Liver (tissue), 9 donors: ENCODE data around the gene LAMTOR5. TPM values are rescaled to one million over a fixed set of nuclear protein-coding genes. Genes with fewer than 3 reads are reported as not detected.

ENCODE experiments used
- DNase-seq: peaks from one replicate; pipeline ENCODE4 v3.0.0-alpha.2; 2017; ENCODE audit warnings: low spot score
- H3K27ac ChIP-seq, 2 donors: one replicate each; pipeline ENCODE4 v1.7.0; 2013; ENCODE audit warnings: inconsistent platforms in 2 of 2, low read length in 2 of 2, control low read depth in 1 of 2, low read depth in 1 of 2, mild to moderate bottlenecking in 1 of 2
- H3K27me3 ChIP-seq, 4 donors: one replicate each; pipeline versions ENCODE4 v1.6.1 to v1.7.0; 2013; ENCODE audit warnings: low read length in 3 of 4, inconsistent platforms in 1 of 4, mild to moderate bottlenecking in 1 of 4, moderate library complexity in 1 of 4; ENCODE audit not compliant: control insufficient read depth in 4 of 4, insufficient read depth in 4 of 4
- H3K36me3 ChIP-seq, 4 donors: one replicate each; pipeline versions ENCODE4 v1.6.1 to v1.7.0; 2013; ENCODE audit warnings: low read length in 3 of 4, mild to moderate bottlenecking in 3 of 4, low read depth in 1 of 4, moderate library complexity in 1 of 4; ENCODE audit not compliant: control insufficient read depth in 4 of 4, insufficient read depth in 3 of 4
- H3K4me1 ChIP-seq, 4 donors: one replicate each; pipeline versions ENCODE4 v1.6.1 to v1.7.0; 2013; ENCODE audit warnings: low read length in 3 of 4, mild to moderate bottlenecking in 3 of 4, moderate library complexity in 1 of 4; ENCODE audit not compliant: control insufficient read depth in 4 of 4, insufficient read depth in 4 of 4
- H3K4me3 ChIP-seq, 3 donors: one replicate each; pipeline versions ENCODE4 v1.6.1 to v1.7.0; 2013; ENCODE audit warnings: low read length in 3 of 3, control low read depth in 1 of 3, low read depth in 1 of 3, mild to moderate bottlenecking in 1 of 3
- H3K9ac ChIP-seq, 2 donors: one replicate each; pipeline ENCODE4 v1.7.0; 2013; ENCODE audit warnings: low read length in 2 of 2, mild to moderate bottlenecking in 2 of 2, moderate library complexity in 2 of 2, control low read depth in 1 of 2, low read depth in 1 of 2
- H3K9me3 ChIP-seq, 4 donors: one replicate each; pipeline versions ENCODE4 v1.6.1 to v1.7.0; 2013; ENCODE audit warnings: low read length in 3 of 4; ENCODE audit not compliant: control insufficient read depth in 4 of 4
- EGR1 ChIP-seq, 2 donors: IDR thresholded peaks; 2 replicates each; pipeline ENCODE4 v1.6.1; 2016 to 2018; ENCODE audit warnings: antibody characterized with exemption in 2 of 2, low read depth in 2 of 2
- FOXA1 ChIP-seq: IDR thresholded peaks from 2 replicates; pipeline ENCODE4 v1.6.1; 2016; ENCODE audit warnings: antibody characterized with exemption
- GABPA ChIP-seq, 2 donors: IDR thresholded peaks in 1 of 2; conservative IDR thresholded peaks in 1 of 2; 2 replicates each; pipeline ENCODE4 v1.6.1; 2016; ENCODE audit warnings: antibody characterized with exemption in 2 of 2, mild to moderate bottlenecking in 1 of 2, moderate library complexity in 1 of 2
- HNF4A ChIP-seq, 2 donors: conservative IDR thresholded peaks; 2 replicates each; pipeline ENCODE4 v1.6.1; 2016; ENCODE audit warnings: antibody characterized with exemption in 2 of 2, mild to moderate bottlenecking in 2 of 2
- HNF4G ChIP-seq: IDR thresholded peaks from 2 replicates; pipeline ENCODE4 v1.6.1; 2016; ENCODE audit warnings: antibody characterized with exemption
- JUND ChIP-seq, 2 donors: IDR thresholded peaks; 2 replicates each; pipeline ENCODE4 v1.6.1; 2016; ENCODE audit warnings: antibody characterized with exemption in 2 of 2
- RAD21 ChIP-seq, 2 donors: IDR thresholded peaks; 2 replicates each; pipeline ENCODE4 v1.6.1; 2016; ENCODE audit warnings: antibody characterized with exemption in 2 of 2, mild to moderate bottlenecking in 2 of 2
- RXRA ChIP-seq, 2 donors: IDR thresholded peaks; 2 replicates each; pipeline ENCODE4 v1.6.1; 2017 to 2018; ENCODE audit warnings: antibody characterized with exemption in 2 of 2, mild to moderate bottlenecking in 1 of 2
- SP1 ChIP-seq: IDR thresholded peaks from 2 replicates; pipeline ENCODE4 v1.6.1; 2018; ENCODE audit warnings: antibody characterized with exemption, mild to moderate bottlenecking
- TAF1 ChIP-seq: conservative IDR thresholded peaks from 2 replicates; pipeline ENCODE4 v1.6.1; 2016; ENCODE audit warnings: antibody characterized with exemption, mild to moderate bottlenecking
- YY1 ChIP-seq: IDR thresholded peaks from 2 replicates; pipeline ENCODE4 v1.6.1; 2016; ENCODE audit warnings: antibody characterized with exemption, mild to moderate bottlenecking
- WGBS: extraction: QIAGEN DNeasy Blood & Tissue Kit; methylation state at CpG from one replicate; pipeline ENCODE4 v1.1.7; 2013; 5-methylcytosine and 5-hydroxymethylcytosine counted together
- polyA plus RNA-seq, 2 donors: library from polyadenylated mRNA; stranded (reverse) in 1 of 2; unstranded in 1 of 2; fragments of 200-250 nt in 1 of 2; fragments of >200 nt in 1 of 2; fragmentation: Nextera tagmentation in 1 of 2; extraction: Ambion mirVana in 1 of 2; gene quantifications; one replicate each; pipeline versions ENCODE4 v1.2.1 to v1.2.3, GENCODE V29; 2013 to 2015
- total RNA-seq, 2 donors: library from RNA; depleted of rRNA; stranded (reverse); fragments of >200 nt; gene quantifications; one replicate each; pipeline ENCODE4 v1.2.3, GENCODE V29; 2014
- TF ChIP-seq, protein P1 (sequence below): IDR thresholded peaks from 2 replicates; pipeline ENCODE4 v1.6.1; 2016; ENCODE audit warnings: antibody characterized with exemption
- TF ChIP-seq, protein P2 (sequence below): IDR thresholded peaks from 2 replicates; pipeline ENCODE4 v1.6.1; 2016; ENCODE audit warnings: antibody characterized with exemption
- TF ChIP-seq, protein P3 (sequence below): IDR thresholded peaks from 2 replicates; pipeline ENCODE4 v1.6.1; 2016; ENCODE audit warnings: antibody characterized with exemption, mild to moderate bottlenecking
- TF ChIP-seq, protein P4 (sequence below): fragments of 150-350 bp; IDR thresholded peaks from 2 replicates; pipeline ENCODE4 v1.5.1; 2017; ENCODE audit warnings: improper control_type of control experiment, low read depth, low read length; ENCODE audit not compliant: missing input control
- donor health status: healthy.
- donor health status: healthy.
- donor health status: healthy.
- donor health status: healthy.
- donor health status: healthy.

LAMTOR5 gene
- total and polyA plus RNA-seq, 4 donors = 30.0 to 182 (median 94.3) TPM

DNA sequence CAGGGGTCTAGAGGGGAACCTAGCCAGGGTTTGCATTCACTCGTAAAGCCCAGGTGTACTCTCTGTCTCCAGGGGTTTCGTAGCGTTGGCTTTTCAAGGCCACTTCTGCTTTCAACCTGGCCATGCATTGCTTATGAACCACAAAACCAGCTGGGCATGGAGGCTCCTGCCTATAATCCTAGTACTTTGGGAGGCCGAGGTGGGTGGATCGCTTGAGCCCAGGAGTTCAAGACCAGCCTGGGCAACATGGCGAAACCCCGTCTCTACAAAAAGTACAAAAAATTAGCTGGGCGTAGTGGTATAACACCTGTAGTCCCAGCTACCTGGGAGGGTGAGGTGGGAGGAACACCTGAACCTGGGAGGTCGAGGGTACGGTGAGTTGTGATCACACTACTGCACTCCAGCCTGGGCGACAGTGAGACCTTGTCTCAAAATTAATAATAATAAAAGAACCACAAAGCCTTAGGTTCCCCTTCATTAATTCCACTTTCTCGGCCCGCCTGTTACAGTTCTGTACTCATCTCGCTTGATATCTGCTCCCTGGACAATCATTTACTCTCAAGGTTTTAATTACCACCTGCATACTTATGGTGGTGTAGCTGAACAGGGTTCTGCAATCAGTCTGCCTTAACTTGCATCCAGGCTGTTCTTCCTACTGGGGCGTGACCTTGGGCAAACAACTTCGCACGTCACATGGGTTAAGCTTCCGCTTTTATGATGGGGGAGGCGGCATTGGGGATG lies 22.7 kb downstream of the LAMTOR5 start:
- Histone ChIP-seq H3K9me3 (no peaks in the 10 kb centered on the region), H3K4me1 (peaks cover 0 to 3% (median 0%) of the 10 kb centered on the region in 4 donors), H3K4me3 (no peak overlapping the region), H3K27ac (no peak overlapping the region), H3K9ac (no peak overlapping the region), H3K36me3 (peaks cover 0 to 5% (median 3%) of the 10 kb centered on the region in 4 donors), H3K27me3 (no peaks in the 10 kb centered on the region)
- TF ChIP-seq, protein P1, sequence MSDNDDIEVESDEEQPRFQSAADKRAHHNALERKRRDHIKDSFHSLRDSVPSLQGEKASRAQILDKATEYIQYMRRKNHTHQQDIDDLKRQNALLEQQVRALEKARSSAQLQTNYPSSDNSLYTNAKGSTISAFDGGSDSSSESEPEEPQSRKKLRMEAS = no peak
- TF ChIP-seq, protein P2, sequence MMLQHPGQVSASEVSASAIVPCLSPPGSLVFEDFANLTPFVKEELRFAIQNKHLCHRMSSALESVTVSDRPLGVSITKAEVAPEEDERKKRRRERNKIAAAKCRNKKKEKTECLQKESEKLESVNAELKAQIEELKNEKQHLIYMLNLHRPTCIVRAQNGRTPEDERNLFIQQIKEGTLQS = no peak
- TF ChIP-seq JUND (IDR thresholded peaks at IDR 0.05) (no peak), TAF1 (no peak), FOXA1 (no peak), RXRA (IDR thresholded peaks at IDR 0.05) (no peak), GABPA (IDR thresholded peaks at IDR 0.05 in 1 of 2, conservative IDR thresholded peaks at IDR 0.05 in 1 of 2) (no peak)
- TF ChIP-seq, protein P3, sequence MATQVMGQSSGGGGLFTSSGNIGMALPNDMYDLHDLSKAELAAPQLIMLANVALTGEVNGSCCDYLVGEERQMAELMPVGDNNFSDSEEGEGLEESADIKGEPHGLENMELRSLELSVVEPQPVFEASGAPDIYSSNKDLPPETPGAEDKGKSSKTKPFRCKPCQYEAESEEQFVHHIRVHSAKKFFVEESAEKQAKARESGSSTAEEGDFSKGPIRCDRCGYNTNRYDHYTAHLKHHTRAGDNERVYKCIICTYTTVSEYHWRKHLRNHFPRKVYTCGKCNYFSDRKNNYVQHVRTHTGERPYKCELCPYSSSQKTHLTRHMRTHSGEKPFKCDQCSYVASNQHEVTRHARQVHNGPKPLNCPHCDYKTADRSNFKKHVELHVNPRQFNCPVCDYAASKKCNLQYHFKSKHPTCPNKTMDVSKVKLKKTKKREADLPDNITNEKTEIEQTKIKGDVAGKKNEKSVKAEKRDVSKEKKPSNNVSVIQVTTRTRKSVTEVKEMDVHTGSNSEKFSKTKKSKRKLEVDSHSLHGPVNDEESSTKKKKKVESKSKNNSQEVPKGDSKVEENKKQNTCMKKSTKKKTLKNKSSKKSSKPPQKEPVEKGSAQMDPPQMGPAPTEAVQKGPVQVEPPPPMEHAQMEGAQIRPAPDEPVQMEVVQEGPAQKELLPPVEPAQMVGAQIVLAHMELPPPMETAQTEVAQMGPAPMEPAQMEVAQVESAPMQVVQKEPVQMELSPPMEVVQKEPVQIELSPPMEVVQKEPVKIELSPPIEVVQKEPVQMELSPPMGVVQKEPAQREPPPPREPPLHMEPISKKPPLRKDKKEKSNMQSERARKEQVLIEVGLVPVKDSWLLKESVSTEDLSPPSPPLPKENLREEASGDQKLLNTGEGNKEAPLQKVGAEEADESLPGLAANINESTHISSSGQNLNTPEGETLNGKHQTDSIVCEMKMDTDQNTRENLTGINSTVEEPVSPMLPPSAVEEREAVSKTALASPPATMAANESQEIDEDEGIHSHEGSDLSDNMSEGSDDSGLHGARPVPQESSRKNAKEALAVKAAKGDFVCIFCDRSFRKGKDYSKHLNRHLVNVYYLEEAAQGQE = no peak
- DNase-seq = no peak
- WGBS = 92% methylated on average over 19 of the region's 19 CpGs

DNA sequence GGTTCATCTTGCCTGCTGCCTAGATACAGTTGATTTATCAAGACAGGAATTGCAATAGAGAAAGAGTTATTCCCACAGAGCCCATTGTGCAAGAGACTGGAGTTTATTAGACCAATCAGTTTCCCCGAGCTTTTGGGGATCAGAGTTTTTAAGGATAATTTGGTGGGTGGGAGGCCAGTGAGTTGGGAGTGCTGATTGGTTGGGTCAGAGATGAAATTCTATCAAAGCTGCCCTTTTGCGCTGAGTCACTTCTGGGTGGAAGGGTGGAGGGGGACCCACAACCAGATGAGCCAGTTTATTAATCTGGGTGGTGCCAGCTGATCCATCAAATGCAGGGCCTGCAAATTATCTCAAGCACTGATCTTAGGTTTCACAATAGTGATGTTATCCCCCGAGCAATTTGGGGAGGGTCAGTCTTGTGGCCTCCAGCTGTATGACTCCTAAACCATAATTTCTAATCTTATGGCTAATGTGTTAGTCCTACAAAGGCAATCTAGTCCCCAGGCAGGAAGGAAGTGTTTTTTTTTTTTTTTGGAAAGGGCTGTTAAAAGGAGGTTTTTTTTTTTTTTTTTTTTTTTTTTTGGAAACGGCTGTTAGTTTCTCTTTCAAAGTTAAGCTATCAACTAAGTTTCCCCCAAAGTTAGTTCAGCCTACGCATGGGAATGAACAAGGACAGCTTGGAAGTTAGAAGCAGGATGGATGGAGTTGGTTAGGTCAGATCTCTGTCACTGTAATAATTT lies 24.1 kb downstream of the LAMTOR5 start:
- Histone ChIP-seq H3K27me3 (no peaks in the 10 kb centered on the region), H3K9me3 (no peaks in the 10 kb centered on the region), H3K27ac (no peak overlapping the region), H3K9ac (no peak overlapping the region), H3K4me1 (peaks cover 0 to 3% (median 0%) of the 10 kb centered on the region in 4 donors), H3K36me3 (peaks cover 2 to 12% (median 7%) of the 10 kb centered on the region in 4 donors), H3K4me3 (no peak overlapping the region)
- TF ChIP-seq, protein P4, sequence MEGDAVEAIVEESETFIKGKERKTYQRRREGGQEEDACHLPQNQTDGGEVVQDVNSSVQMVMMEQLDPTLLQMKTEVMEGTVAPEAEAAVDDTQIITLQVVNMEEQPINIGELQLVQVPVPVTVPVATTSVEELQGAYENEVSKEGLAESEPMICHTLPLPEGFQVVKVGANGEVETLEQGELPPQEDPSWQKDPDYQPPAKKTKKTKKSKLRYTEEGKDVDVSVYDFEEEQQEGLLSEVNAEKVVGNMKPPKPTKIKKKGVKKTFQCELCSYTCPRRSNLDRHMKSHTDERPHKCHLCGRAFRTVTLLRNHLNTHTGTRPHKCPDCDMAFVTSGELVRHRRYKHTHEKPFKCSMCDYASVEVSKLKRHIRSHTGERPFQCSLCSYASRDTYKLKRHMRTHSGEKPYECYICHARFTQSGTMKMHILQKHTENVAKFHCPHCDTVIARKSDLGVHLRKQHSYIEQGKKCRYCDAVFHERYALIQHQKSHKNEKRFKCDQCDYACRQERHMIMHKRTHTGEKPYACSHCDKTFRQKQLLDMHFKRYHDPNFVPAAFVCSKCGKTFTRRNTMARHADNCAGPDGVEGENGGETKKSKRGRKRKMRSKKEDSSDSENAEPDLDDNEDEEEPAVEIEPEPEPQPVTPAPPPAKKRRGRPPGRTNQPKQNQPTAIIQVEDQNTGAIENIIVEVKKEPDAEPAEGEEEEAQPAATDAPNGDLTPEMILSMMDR = no peak
- TF ChIP-seq, protein P3 = no peak
- TF ChIP-seq HNF4A (conservative IDR thresholded peaks at IDR 0.05) (no peak), HNF4G (no peak), EGR1 (IDR thresholded peaks at IDR 0.05; ENCODE audit: low read depth in 2 of 2) (no peak), SP1 (no peak), YY1 (no peak), GABPA (IDR thresholded peaks at IDR 0.05 in 1 of 2, conservative IDR thresholded peaks at IDR 0.05 in 1 of 2) (no peak), RAD21 (IDR thresholded peaks at IDR 0.05) (no peak)
- TF ChIP-seq, protein P2 = no peak
- TF ChIP-seq, protein P1 = no peak
- WGBS = 76% methylated on average over 5 of the region's 5 CpGs
- no peak for DNase-seq
